ENCODE measurements around the gene MVP. TPM values are rescaled to one million over a fixed set of nuclear protein-coding genes. Genes with fewer than 3 reads are reported as not detected.
A peak's percentile ranks its signal among the peaks of the same experiment; 100 is the strongest.

The MVP gene
- total RNA-seq, 1 donor from 2014 or later: 2.4 TPM

DNA sequence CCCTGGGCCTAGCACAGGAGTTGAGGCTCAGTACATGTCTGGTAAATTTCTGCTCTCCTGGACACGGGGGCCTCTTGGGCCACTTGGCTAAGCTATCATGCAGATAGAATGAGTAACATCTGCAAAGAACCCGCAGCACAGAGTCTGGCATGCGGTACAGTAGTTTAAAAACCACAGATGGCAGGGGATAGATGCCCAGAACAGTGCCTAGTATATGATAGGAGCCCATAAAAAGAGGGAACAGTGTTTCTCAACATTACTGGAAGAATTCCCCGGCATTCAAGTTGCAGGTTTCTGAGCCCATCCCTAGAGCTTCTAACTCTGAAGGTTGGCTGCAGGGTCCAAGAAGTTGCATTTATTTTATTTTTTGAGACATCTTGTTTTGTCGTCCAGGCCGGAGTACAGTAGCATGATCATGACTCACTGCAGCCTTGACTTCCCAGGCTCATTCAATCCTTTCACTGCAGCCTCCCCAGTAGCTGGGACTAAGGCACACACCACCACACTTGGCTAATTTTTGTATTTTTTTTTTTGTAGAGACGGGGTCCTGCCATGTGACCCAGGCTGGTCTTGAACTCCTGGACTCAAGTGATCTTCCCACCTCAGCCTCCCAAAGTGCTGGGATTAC, 37.0 kb downstream of the MVP start:
- H3K79me2 ChIP-seq (ENCODE audit: low read depth): peaks cover 18% of the 10 kb centered on the region
- H3K4me1 Mint-ChIP-seq: peaks cover 4% of the 10 kb centered on the region
- H3K27ac Mint-ChIP-seq: no peak overlapping the region
- no peaks in the 10 kb centered on the region for H3K27me3 ChIP-seq
- H3F3A ChIP-seq (ENCODE audit: low read depth): peaks cover 4% of the 10 kb centered on the region
- peaks cover 3% of the 10 kb centered on the region for H4K20me1 ChIP-seq (ENCODE audit: low read depth)
- H3K4me1 ChIP-seq: no peaks in the 10 kb centered on the region
- DNase-seq (ENCODE audit: low spot score): no peak
- H3K4me3 Mint-ChIP-seq: peak overlapping the region; percentile 30
- H3K9ac ChIP-seq: no peak overlapping the region
- H3K9me3 Mint-ChIP-seq: no peaks in the 10 kb centered on the region
- TF ChIP-seq, protein P1, sequence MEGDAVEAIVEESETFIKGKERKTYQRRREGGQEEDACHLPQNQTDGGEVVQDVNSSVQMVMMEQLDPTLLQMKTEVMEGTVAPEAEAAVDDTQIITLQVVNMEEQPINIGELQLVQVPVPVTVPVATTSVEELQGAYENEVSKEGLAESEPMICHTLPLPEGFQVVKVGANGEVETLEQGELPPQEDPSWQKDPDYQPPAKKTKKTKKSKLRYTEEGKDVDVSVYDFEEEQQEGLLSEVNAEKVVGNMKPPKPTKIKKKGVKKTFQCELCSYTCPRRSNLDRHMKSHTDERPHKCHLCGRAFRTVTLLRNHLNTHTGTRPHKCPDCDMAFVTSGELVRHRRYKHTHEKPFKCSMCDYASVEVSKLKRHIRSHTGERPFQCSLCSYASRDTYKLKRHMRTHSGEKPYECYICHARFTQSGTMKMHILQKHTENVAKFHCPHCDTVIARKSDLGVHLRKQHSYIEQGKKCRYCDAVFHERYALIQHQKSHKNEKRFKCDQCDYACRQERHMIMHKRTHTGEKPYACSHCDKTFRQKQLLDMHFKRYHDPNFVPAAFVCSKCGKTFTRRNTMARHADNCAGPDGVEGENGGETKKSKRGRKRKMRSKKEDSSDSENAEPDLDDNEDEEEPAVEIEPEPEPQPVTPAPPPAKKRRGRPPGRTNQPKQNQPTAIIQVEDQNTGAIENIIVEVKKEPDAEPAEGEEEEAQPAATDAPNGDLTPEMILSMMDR (IDR thresholded peaks at IDR 0.05): no peak
- no peak for TF ChIP-seq EZH2 (IDR thresholded peaks at IDR 0.05)
- TF ChIP-seq EZH2phosphoT487 (IDR thresholded peaks at IDR 0.05): no peak
- H3K36me3 ChIP-seq: no peaks in the 10 kb centered on the region
- H3K27ac ChIP-seq: no peak overlapping the region
- H3K4me2 ChIP-seq: no peak overlapping the region
- H2AFZ ChIP-seq (replicated peaks): no peak overlapping the region
- H3K4me3 ChIP-seq: no peak overlapping the region
- peaks cover 7% of the 10 kb centered on the region for H3K36me3 Mint-ChIP-seq
- no peaks in the 10 kb centered on the region for H3K9me3 ChIP-seq (ENCODE audit: low read depth)
- peaks cover 8% of the 10 kb centered on the region for H3K27me3 Mint-ChIP-seq (ENCODE audit: insufficient read depth, low read depth)

DNA sequence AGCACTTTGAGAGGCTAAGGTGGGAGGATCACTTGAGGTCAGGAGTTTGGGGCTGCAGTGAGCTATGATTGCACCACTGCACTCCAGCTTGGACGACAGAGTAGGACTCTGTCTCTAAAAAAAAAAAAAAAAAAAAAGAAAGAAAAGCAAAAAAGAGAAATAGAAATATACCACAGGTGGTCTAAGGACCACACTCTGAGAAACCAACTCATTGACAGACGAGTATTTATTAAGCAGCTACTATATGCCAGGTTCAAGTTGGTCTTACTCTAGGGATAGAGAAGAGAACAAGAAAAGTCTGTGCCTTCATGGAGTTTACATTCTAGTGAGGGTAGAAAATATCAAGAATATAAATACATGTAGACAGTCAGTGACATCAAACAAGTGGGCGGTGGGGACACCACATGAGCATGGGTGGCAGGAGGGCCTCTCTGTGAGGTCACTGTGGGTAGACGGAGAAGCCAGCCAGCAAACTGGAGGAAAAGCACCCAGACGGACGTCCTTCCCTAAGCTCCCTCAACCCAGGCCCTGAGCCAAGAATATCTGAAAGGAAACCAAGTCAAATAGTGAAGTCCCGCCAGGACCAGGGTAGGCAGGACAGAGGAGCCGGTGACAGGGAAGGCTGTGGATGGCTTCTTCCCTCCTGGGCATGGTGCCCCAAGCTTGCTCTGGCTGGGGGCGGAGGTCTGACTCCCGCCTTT, 38.0 kb downstream of the MVP start:
- TF ChIP-seq, protein P1 (IDR thresholded peaks at IDR 0.05): no peak
- TF ChIP-seq EZH2phosphoT487 (IDR thresholded peaks at IDR 0.05) (no peak), EZH2 (IDR thresholded peaks at IDR 0.05) (no peak)
- H3K4me1 ChIP-seq: no peaks in the 10 kb centered on the region
- no peaks in the 10 kb centered on the region for H3K27me3 ChIP-seq
- Mint-ChIP-seq H3K9me3 (no peaks in the 10 kb centered on the region), H3K4me1 (peaks cover 6% of the 10 kb centered on the region), H3K27ac (no peak overlapping the region), H3K36me3 (peaks cover 7% of the 10 kb centered on the region), H3K4me3 (no peak overlapping the region), H3K27me3 (ENCODE audit: insufficient read depth, low read depth) (peaks cover 8% of the 10 kb centered on the region)
- no peak overlapping the region for H3K4me3 ChIP-seq
- DNase-seq (ENCODE audit: low spot score): no peak
- peaks cover 5% of the 10 kb centered on the region for H4K20me1 ChIP-seq (ENCODE audit: low read depth)
- H3K79me2 ChIP-seq (ENCODE audit: low read depth): peaks cover 23% of the 10 kb centered on the region
- no peaks in the 10 kb centered on the region for H3K9me3 ChIP-seq (ENCODE audit: low read depth)
- H2AFZ ChIP-seq (replicated peaks): no peak overlapping the region
- no peak overlapping the region for H3K4me2 ChIP-seq
- H3K36me3 ChIP-seq: no peaks in the 10 kb centered on the region
- H3K27ac ChIP-seq: no peak overlapping the region
- H3F3A ChIP-seq (ENCODE audit: low read depth): peaks cover 13% of the 10 kb centered on the region
- no peak overlapping the region for H3K9ac ChIP-seq

DNA sequence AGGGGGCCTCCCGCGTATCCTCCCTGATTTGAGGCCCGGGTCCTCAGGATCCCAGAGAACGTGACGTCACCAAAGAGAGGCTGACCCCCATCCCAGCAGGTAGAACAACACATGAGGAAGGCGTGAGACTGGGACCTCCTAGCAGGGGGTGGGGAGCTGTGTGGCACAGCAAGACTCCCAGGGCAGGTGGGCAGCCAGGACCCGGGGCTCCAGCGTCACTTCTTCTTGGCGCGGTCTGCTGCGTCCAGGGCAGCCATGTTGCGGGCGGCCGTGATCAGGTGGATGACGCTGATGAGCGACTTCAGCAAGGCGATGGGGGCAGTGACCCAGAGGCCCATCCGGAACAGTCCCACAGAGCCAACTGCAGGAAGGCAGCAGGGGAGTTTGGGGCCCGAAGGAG, 38.7 kb downstream of the MVP start:
- Mint-ChIP-seq H3K36me3 (peaks cover 7% of the 10 kb centered on the region), H3K4me3 (no peak overlapping the region), H3K27ac (no peak overlapping the region), H3K9me3 (no peaks in the 10 kb centered on the region), H3K27me3 (ENCODE audit: insufficient read depth, low read depth) (peaks cover 5% of the 10 kb centered on the region), H3K4me1 (peaks cover 6% of the 10 kb centered on the region)
- peaks cover 23% of the 10 kb centered on the region for H3K79me2 ChIP-seq (ENCODE audit: low read depth)
- H4K20me1 ChIP-seq (ENCODE audit: low read depth): peaks cover 5% of the 10 kb centered on the region
- H3K27ac ChIP-seq: no peak overlapping the region
- H3K27me3 ChIP-seq: no peaks in the 10 kb centered on the region
- no peak for DNase-seq (ENCODE audit: low spot score)
- no peak overlapping the region for H3K4me3 ChIP-seq
- no peaks in the 10 kb centered on the region for H3K4me1 ChIP-seq
- H3F3A ChIP-seq (ENCODE audit: low read depth): peaks cover 13% of the 10 kb centered on the region
- TF ChIP-seq EZH2 (IDR thresholded peaks at IDR 0.05): no peak
- TF ChIP-seq, protein P1 (IDR thresholded peaks at IDR 0.05): no peak
- no peak for TF ChIP-seq EZH2phosphoT487 (IDR thresholded peaks at IDR 0.05)
- no peak overlapping the region for H3K9ac ChIP-seq
- H3K9me3 ChIP-seq (ENCODE audit: low read depth): no peaks in the 10 kb centered on the region
- no peak overlapping the region for H3K4me2 ChIP-seq
- no peak overlapping the region for H2AFZ ChIP-seq (replicated peaks)
- H3K36me3 ChIP-seq: no peaks in the 10 kb centered on the region
